Loucy (cell line): ENCODE results near the gene SERPINE1.

ENCODE experiments used
- H2AFZ ChIP-seq: fragments of 200-600 bp; sonication (generic); 2 replicates; pipeline ENCODE4 v1.6.0; 2016; ENCODE audit warnings: antibody characterized with exemption, mild to moderate bottlenecking, low read length, moderate library complexity
- H3F3A ChIP-seq: fragments of 200-600 bp; 2 replicates; pipeline ENCODE4 v1.6.0; 2016; ENCODE audit warnings: antibody characterized with exemption, low read depth, mild to moderate bottlenecking
- H3K27me3 ChIP-seq: fragments of 200-600 bp; sonication (generic); 2 replicates; pipeline ENCODE4 v1.6.1; 2014; ENCODE audit warnings: low read length, mild to moderate bottlenecking; ENCODE audit not compliant: insufficient read depth, poor library complexity, severe bottlenecking
- H3K36me3 ChIP-seq: fragments of 200-600 bp; sonication (generic); 2 replicates; pipeline ENCODE4 v1.6.1; 2016; ENCODE audit warnings: low read length; ENCODE audit not compliant: insufficient read depth
- H3K4me1 ChIP-seq: fragments of 200-600 bp; sonication (generic); 2 replicates; pipeline ENCODE4 v1.5.1; 2014; ENCODE audit warnings: low read length, mild to moderate bottlenecking; ENCODE audit not compliant: insufficient read depth, poor library complexity, severe bottlenecking
- H3K4me2 ChIP-seq: fragments of 200-600 bp; sonication (generic); 2 replicates; pipeline ENCODE4 v1.6.0; 2014; ENCODE audit warnings: antibody characterized with exemption, low read length, low read depth, mild to moderate bottlenecking; ENCODE audit not compliant: poor library complexity, severe bottlenecking
- H3K4me3 ChIP-seq: fragments of 200-600 bp; sonication (generic); 2 replicates; pipeline ENCODE4 v1.5.1; 2014; ENCODE audit warnings: low read length, mild to moderate bottlenecking, mixed read lengths; ENCODE audit not compliant: poor library complexity, severe bottlenecking
- H3K79me2 ChIP-seq: fragments of 200-600 bp; sonication (generic); 2 replicates; pipeline ENCODE4 v1.6.1; 2014; ENCODE audit warnings: low read length; ENCODE audit not compliant: insufficient read depth
- H3K9ac ChIP-seq: fragments of 200-600 bp; sonication (generic); 2 replicates; pipeline ENCODE4 v1.6.0; 2014; ENCODE audit warnings: mild to moderate bottlenecking, low read depth, low read length, moderate library complexity; ENCODE audit not compliant: poor library complexity, severe bottlenecking
- H3K9me2 ChIP-seq: fragments of 200-600 bp; sonication (generic); replicated peaks from 2 replicates; pipeline ENCODE4 v1.6.1; 2016; ENCODE audit warnings: low read depth, low read length, mixed read lengths
- H3K9me3 ChIP-seq: fragments of 200-600 bp; sonication (generic); 2 replicates; pipeline ENCODE4 v1.6.1; 2014; ENCODE audit warnings: mild to moderate bottlenecking, antibody characterized with exemption, low read length, low read depth; ENCODE audit not compliant: insufficient read depth
- H4K20me1 ChIP-seq: fragments of 200-600 bp; sonication (generic); 2 replicates; pipeline ENCODE4 v1.6.0; 2014; ENCODE audit warnings: antibody characterized with exemption, low read length, mild to moderate bottlenecking; ENCODE audit not compliant: insufficient read depth, poor library complexity, severe bottlenecking
- EZH2phosphoT487 ChIP-seq: fragments of 200-600 bp; IDR thresholded peaks from 2 replicates; pipeline ENCODE4 v1.6.1; 2018; ENCODE audit warnings: antibody characterized with exemption, mild to moderate bottlenecking, moderate library complexity, borderline replicate concordance
- TF ChIP-seq, protein P1 (sequence below): fragments of 200-600 bp; sonication (generic); conservative IDR thresholded peaks from 2 replicates; pipeline ENCODE4 v1.5.1; 2014; ENCODE audit warnings: mild to moderate bottlenecking, antibody characterized with exemption, low read length

SERPINE1 gene

DNA sequence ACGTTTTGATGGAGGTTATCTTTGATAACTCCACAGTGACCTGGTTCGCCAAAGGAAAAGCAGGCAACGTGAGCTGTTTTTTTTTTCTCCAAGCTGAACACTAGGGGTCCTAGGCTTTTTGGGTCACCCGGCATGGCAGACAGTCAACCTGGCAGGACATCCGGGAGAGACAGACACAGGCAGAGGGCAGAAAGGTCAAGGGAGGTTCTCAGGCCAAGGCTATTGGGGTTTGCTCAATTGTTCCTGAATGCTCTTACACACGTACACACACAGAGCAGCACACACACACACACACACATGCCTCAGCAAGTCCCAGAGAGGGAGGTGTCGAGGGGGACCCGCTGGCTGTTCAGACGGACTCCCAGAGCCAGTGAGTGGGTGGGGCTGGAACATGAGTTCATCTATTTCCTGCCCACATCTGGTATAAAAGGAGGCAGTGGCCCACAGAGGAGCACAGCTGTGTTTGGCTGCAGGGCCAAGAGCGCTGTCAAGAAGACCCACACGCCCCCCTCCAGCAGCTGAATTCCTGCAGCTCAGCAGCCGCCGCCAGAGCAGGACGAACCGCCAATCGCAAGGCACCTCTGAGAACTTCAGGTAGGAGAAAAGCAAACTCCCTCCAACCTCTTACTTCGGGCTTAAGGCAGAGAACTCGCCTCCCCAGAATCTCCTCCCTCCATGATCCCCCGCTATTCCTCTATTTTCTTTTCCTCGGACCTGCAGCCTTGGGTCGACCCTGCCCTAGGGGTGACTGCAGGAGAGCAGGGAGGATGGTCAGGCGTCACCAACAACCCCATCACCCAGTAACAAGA is at the start of gene SERPINE1:
SERPINE1 (plus strand) TSS at position 454 of the 809 bp plus-strand sequence. CDS start 1,290 bp downstream, outside the sequence.
- Histone ChIP-seq H3F3A (no peaks in the 10 kb centered on the region), H4K20me1 (no peaks in the 10 kb centered on the region), H3K4me2 (peak within 1 kb of the TSS; percentile 97), H3K4me3 (peak within 1 kb of the TSS; percentile 78), H3K9me3 (no peaks in the 10 kb centered on the region), H3K9me2 (no peaks in the 10 kb centered on the region), H3K4me1 (peaks cover 45% of the 10 kb centered on the region), H3K36me3 (no peaks in the 10 kb centered on the region), H2AFZ (peak within 1 kb of the TSS; percentile 92), H3K27me3 (no peaks in the 10 kb centered on the region), H3K79me2 (peaks cover 8% of the 10 kb centered on the region; the same call in 1 of the 2 replicates), H3K9ac (peak within 1 kb of the TSS; percentile 75)
- TF ChIP-seq, protein P1, sequence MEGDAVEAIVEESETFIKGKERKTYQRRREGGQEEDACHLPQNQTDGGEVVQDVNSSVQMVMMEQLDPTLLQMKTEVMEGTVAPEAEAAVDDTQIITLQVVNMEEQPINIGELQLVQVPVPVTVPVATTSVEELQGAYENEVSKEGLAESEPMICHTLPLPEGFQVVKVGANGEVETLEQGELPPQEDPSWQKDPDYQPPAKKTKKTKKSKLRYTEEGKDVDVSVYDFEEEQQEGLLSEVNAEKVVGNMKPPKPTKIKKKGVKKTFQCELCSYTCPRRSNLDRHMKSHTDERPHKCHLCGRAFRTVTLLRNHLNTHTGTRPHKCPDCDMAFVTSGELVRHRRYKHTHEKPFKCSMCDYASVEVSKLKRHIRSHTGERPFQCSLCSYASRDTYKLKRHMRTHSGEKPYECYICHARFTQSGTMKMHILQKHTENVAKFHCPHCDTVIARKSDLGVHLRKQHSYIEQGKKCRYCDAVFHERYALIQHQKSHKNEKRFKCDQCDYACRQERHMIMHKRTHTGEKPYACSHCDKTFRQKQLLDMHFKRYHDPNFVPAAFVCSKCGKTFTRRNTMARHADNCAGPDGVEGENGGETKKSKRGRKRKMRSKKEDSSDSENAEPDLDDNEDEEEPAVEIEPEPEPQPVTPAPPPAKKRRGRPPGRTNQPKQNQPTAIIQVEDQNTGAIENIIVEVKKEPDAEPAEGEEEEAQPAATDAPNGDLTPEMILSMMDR, result peak; percentile 65
- TF ChIP-seq EZH2phosphoT487, result no peak

DNA sequence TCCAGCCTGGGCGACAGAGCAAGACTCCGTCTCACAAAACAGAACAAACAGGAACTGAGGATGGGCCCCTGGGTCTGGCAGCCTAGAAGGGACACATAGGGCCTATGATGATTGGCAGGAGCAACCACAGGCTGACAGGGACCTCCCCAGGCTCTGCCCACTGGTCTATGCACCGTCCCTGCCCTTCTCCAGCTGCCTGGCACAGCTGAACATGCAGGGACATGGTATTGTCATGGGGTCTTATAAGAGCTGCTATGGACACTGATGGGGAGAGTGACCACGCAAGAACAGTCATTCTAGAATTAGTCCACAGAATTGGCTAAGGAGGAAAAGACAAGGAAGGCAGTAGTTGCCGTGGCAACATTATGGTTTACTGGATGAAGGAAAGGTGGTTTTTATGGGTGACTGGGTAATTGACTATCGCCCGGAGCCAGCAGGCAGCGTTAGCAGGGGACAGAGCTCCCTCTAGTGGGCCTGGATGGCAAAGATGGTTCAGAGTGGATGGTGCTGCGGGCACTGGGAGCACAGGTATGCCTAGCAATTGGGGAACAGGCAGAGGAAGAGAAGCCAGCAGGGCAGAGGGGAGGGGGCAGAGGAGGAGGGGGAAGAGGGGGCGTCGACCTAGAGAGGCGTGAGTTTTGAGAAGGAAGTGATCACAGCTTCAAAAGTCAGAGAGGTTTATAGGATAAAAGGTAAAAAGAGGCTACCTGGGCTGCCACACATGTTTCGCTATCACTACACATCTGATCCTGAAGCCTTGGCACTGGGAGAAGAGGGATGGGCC is 49.4 kb upstream of the SERPINE1 start:
- Histone ChIP-seq H3K9me2 (no peaks in the 10 kb centered on the region), H2AFZ (0 out of 2 replicates have a peak overlapping the region, but pooled peaks have one; percentile 58), H4K20me1 (no peaks in the 10 kb centered on the region), H3F3A (no peaks in the 10 kb centered on the region), H3K9me3 (no peaks in the 10 kb centered on the region), H3K4me1 (peaks cover 2% of the 10 kb centered on the region), H3K36me3 (no peaks in the 10 kb centered on the region), H3K27me3 (no peaks in the 10 kb centered on the region), H3K9ac (no peak overlapping the region), H3K4me3 (no peak overlapping the region), H3K4me2 (peak overlapping the region; percentile 24), H3K79me2 (no peaks in the 10 kb centered on the region)
- TF ChIP-seq, protein P1, result peak; percentile 94
- TF ChIP-seq EZH2phosphoT487, result no peak

DNA sequence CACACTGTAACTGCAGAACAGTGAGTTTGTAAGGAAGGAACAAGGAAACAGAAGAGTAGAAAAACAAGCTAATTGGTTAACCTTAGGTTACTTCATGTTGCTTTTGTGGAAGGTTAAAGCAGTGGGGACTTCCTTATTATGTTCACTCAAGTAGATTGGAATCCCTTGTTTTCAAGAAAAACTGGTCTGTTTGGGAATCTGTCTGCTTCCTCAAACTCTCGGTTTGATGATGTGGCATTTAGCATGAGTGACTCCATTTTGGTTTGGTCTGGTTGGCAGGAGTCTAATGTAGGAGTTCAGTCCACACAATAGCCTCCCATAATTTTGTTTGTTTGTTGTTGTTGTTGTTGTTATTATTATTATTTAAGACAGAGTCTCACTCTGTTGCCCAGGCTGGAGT is 45.5 kb upstream of the SERPINE1 start:
- TF ChIP-seq, protein P1, result no peak
- no peak for TF ChIP-seq EZH2phosphoT487
- Histone ChIP-seq H4K20me1 (peaks cover 7% of the 10 kb centered on the region), H3K27me3 (no peaks in the 10 kb centered on the region), H3K79me2 (peaks cover 12% of the 10 kb centered on the region), H3K9me2 (no peaks in the 10 kb centered on the region), H3K9ac (no peak overlapping the region), H3K9me3 (no peaks in the 10 kb centered on the region), H3K4me3 (no peak overlapping the region), H3K4me1 (peaks cover 7% of the 10 kb centered on the region), H2AFZ (no peak overlapping the region; the same call in 1 of the 2 replicates), H3K36me3 (no peaks in the 10 kb centered on the region), H3F3A (no peaks in the 10 kb centered on the region), H3K4me2 (no peak overlapping the region)
